SK-N-SH treated with all-trans-retinoic acid at 6 μM for 48 hours (cell line): Measurements from ENCODE around the gene TMEM167B.

Source experiments
- ATAC-seq: fragments of 200-7000 bp; cut with Tn5 transposase; 3 replicates; pipeline ENCODE4 v1.9.1; 2020; ENCODE audit warnings: mild to moderate bottlenecking, moderate library complexity
- ARNTL ChIP-seq: fragments of 450-650 bp; formaldehyde crosslinking; IDR thresholded peaks from 2 replicates; pipeline ENCODE4 v1.5.0; 2020; ENCODE audit warnings: low read depth, mild to moderate bottlenecking, moderate library complexity, borderline replicate concordance
- BACH2 ChIP-seq: fragments of 250-450 bp; sonication (Bioruptor Pico); IDR thresholded peaks from 2 replicates; pipeline ENCODE4 v1.9.0; 2021; ENCODE audit warnings: mild to moderate bottlenecking, borderline replicate concordance
- CREB5 ChIP-seq: fragments of 250-450 bp; sonication (Bioruptor Pico); IDR thresholded peaks from 2 replicates; pipeline ENCODE4 v1.5.1; 2020; ENCODE audit warnings: low read depth, mild to moderate bottlenecking, moderate library complexity
- CSDC2 ChIP-seq: fragments of 250-450 bp; sonication (Bioruptor Pico); IDR thresholded peaks from 2 replicates; pipeline ENCODE4 v1.5.0; 2020; ENCODE audit warnings: mild to moderate bottlenecking, moderate library complexity
- ESRRG ChIP-seq: fragments of 250-450 bp; sonication (Bioruptor Pico); IDR thresholded peaks from 2 replicates; pipeline ENCODE4 v1.6.1; 2021; ENCODE audit warnings: mild to moderate bottlenecking
- GLIS3 ChIP-seq: fragments of 250-450 bp; sonication (Bioruptor Pico); IDR thresholded peaks from 2 replicates; pipeline ENCODE4 v1.5.0; 2020; ENCODE audit warnings: mild to moderate bottlenecking, moderate library complexity
- ISL1 ChIP-seq: fragments of 250-450 bp; sonication (Bioruptor Pico); IDR thresholded peaks from 2 replicates; pipeline ENCODE4 v2.1.2; 2022; ENCODE audit warnings: mild to moderate bottlenecking, moderate library complexity
- OSR1 ChIP-seq: fragments of 250-450 bp; sonication (Bioruptor Pico); IDR thresholded peaks from 2 replicates; pipeline ENCODE4 v1.8.0; 2022; ENCODE audit warnings: moderate library complexity, mild to moderate bottlenecking, inconsistent platforms
- PPARA ChIP-seq: fragments of 250-450 bp; sonication (Bioruptor Pico); IDR thresholded peaks from 2 replicates; pipeline ENCODE4 v1.5.0; 2020; ENCODE audit warnings: mild to moderate bottlenecking, borderline replicate concordance
- RARB ChIP-seq: fragments of 250-450 bp; sonication (Bioruptor Pico); IDR thresholded peaks from 2 replicates; pipeline ENCODE4 v1.8.0; 2021; ENCODE audit warnings: mild to moderate bottlenecking, moderate library complexity
- SNAI2 ChIP-seq: fragments of 250-450 bp; sonication (Bioruptor Pico); IDR thresholded peaks from 2 replicates; pipeline ENCODE4 v1.5.0; 2020; ENCODE audit warnings: mild to moderate bottlenecking, moderate library complexity
- TCF4 ChIP-seq: fragments of 250-450 bp; sonication (Bioruptor Pico); IDR thresholded peaks from 2 replicates; pipeline ENCODE4 v1.8.0; 2021; ENCODE audit warnings: mild to moderate bottlenecking, moderate library complexity, borderline replicate concordance
- TSHZ2 ChIP-seq: fragments of 250-450 bp; sonication (Bioruptor Pico); IDR thresholded peaks from 2 replicates; pipeline ENCODE4 v1.5.0; 2020; ENCODE audit warnings: mild to moderate bottlenecking, moderate library complexity
- ZC3H10 ChIP-seq: fragments of 250-450 bp; sonication (Bioruptor Pico); IDR thresholded peaks from 2 replicates; pipeline ENCODE4 v1.5.1; 2021; ENCODE audit warnings: mild to moderate bottlenecking, moderate library complexity
- ZFP3 ChIP-seq: fragments of 250-450 bp; sonication (Bioruptor Pico); IDR thresholded peaks from 2 replicates; pipeline ENCODE4 v1.5.0; 2020; ENCODE audit warnings: mild to moderate bottlenecking, moderate library complexity
- ZNF565 ChIP-seq: fragments of 450-650 bp; formaldehyde crosslinking; conservative IDR thresholded peaks from 2 replicates; pipeline ENCODE4 v1.5.0; 2020; ENCODE audit warnings: low read depth, mild to moderate bottlenecking, moderate library complexity
- ZNF70 ChIP-seq: fragments of 450-650 bp; formaldehyde crosslinking; IDR thresholded peaks from 2 replicates; pipeline ENCODE4 v1.5.0; 2020; ENCODE audit warnings: mild to moderate bottlenecking, moderate library complexity
- TF ChIP-seq, protein P1 (sequence below): fragments of 250-450 bp; sonication (Bioruptor Pico); IDR thresholded peaks from 2 replicates; pipeline ENCODE4 v1.8.0; 2021; ENCODE audit warnings: low read depth, mild to moderate bottlenecking, moderate library complexity, borderline replicate concordance
- TF ChIP-seq, protein P2 (sequence below): fragments of 250-450 bp; sonication (Bioruptor Pico); IDR thresholded peaks from 2 replicates; pipeline ENCODE4 v1.5.1; 2021; ENCODE audit warnings: mild to moderate bottlenecking, moderate library complexity

Gene TMEM167B

DNA sequence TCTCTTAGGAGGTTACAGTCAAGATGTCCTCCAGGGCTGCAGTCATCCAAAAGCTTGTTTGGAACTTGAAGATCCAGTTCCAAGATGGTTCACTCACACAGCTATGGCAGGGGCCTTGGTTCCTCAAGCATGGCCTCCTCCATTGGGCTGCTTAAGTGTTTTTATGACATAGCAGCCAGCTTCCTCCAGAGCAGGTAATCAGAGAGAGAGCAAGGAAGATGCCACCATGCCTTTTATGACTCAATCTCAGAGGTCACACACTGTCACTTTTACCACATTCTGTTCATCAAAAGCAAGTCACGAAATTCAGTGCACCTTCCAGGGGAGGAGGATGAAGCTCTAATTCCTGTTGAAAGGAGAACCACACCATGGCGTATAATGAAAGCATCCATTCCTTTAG lies 40.5 kb downstream of the TMEM167B start:
- TF ChIP-seq TSHZ2 (CRISPR knock-in tag) = no peak
- no peak for TF ChIP-seq CREB5
- TF ChIP-seq RARB = no peak
- TF ChIP-seq ZNF565 (CRISPR knock-in tag) = no peak
- TF ChIP-seq OSR1 (CRISPR knock-in tag) = no peak
- no peak for TF ChIP-seq GLIS3 (CRISPR knock-in tag)
- TF ChIP-seq TCF4 (CRISPR knock-in tag) = no peak
- no peak for TF ChIP-seq CSDC2 (CRISPR knock-in tag)
- TF ChIP-seq, protein P1, sequence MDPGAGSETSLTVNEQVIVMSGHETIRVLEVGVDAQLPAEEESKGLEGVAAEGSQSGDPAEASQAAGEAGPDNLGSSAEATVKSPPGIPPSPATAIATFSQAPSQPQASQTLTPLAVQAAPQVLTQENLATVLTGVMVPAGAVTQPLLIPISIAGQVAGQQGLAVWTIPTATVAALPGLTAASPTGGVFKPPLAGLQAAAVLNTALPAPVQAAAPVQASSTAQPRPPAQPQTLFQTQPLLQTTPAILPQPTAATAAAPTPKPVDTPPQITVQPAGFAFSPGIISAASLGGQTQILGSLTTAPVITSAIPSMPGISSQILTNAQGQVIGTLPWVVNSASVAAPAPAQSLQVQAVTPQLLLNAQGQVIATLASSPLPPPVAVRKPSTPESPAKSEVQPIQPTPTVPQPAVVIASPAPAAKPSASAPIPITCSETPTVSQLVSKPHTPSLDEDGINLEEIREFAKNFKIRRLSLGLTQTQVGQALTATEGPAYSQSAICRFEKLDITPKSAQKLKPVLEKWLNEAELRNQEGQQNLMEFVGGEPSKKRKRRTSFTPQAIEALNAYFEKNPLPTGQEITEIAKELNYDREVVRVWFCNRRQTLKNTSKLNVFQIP (CRISPR knock-in tag) = no peak
- TF ChIP-seq, protein P2, sequence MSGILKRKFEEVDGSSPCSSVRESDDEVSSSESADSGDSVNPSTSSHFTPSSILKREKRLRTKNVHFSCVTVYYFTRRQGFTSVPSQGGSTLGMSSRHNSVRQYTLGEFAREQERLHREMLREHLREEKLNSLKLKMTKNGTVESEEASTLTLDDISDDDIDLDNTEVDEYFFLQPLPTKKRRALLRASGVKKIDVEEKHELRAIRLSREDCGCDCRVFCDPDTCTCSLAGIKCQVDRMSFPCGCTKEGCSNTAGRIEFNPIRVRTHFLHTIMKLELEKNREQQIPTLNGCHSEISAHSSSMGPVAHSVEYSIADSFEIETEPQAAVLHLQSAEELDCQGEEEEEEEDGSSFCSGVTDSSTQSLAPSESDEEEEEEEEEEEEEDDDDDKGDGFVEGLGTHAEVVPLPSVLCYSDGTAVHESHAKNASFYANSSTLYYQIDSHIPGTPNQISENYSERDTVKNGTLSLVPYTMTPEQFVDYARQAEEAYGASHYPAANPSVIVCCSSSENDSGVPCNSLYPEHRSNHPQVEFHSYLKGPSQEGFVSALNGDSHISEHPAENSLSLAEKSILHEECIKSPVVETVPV (CRISPR knock-in tag) = no peak
- no peak for TF ChIP-seq ESRRG (CRISPR knock-in tag)
- no peak for TF ChIP-seq PPARA (CRISPR knock-in tag)
- no peak for TF ChIP-seq ZNF70 (CRISPR knock-in tag)
- no peak for TF ChIP-seq ISL1 (CRISPR knock-in tag)
- no peak for ATAC-seq

DNA sequence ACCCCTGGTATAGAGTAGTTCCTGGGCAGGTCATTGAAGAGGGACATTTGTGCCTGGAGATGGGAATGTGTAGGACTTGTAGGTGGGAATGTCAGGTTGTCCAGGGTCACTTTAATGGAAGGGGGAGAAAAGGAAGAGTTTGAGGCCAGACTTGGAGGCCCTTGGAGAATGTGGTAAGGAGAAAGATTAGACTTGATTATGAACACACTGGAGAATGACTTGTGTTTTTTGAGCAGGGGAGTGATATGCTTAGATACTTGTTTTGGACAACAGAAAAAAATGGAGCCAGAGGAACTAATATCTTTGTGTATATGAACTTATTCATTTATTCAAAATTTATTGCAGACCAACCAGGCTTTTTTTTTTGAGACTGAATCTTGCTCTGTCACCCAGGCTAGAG lies 41.2 kb downstream of the TMEM167B start:
- ATAC-seq = no peak

More for the DNA sequence above, 41.2 kb downstream of the TMEM167B start:
- TF ChIP-seq ZC3H10 (no peak), BACH2 (no peak), ISL1 (CRISPR knock-in tag) (no peak), SNAI2 (CRISPR knock-in tag) (no peak), PPARA (CRISPR knock-in tag) (no peak), ZFP3 (no peak), GLIS3 (CRISPR knock-in tag) (no peak), CREB5 (no peak), ESRRG (CRISPR knock-in tag) (no peak), ARNTL (CRISPR knock-in tag) (no peak), RARB (no peak), CSDC2 (CRISPR knock-in tag) (no peak), TCF4 (CRISPR knock-in tag) (no peak)
- TF ChIP-seq, protein P1 (CRISPR knock-in tag) = no peak
- TF ChIP-seq, all 23 proteins: peak for 0
